Measurements from ENCODE around the gene PTPRN2. TPM values are rescaled to one million over a fixed set of nuclear protein-coding genes. Genes with fewer than 3 reads are reported as not detected.

Gene PTPRN2
- total and polyA plus RNA-seq, 2 donors (not counting 3 experiments of a cell fraction or from before 2014, with no cell fraction given) = 0.62 to 0.88 TPM

DNA sequence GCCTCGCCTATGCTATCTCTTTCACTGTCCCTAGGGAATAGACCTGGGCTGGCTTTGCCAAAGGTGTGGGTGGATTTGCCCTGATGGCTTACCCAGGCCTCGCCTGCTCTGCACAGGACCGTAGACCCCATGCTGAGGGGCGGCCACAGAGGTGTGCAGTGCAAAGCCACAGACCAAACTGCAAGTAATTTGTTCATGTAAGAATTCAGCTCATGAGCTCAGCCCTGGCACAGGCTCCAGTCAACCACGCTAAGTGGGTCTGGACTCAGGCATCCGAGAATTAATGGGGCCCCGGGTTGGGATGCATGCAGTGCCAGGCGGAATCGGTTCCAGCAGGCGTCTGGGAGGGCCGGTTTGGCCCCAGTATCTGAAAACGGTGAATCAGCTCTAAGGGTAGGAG lies 805.6 kb downstream of the PTPRN2 start:
- peaks cover 10% of the 10 kb centered on the region for H3K9me3 ChIP-seq (replicated peaks; ENCODE audit: control insufficient read depth, insufficient read depth, low read length)
- no peaks in the 10 kb centered on the region for H3K27me3 ChIP-seq (ENCODE audit: control insufficient read depth in 2 of 2, insufficient read depth in 2 of 2, low read length in 2 of 2)
- H3K9me1 ChIP-seq (replicated peaks; ENCODE audit: control insufficient read depth, extremely low read depth, insufficient read depth, low read length) = no peaks in the 10 kb centered on the region
- H3K36me3 ChIP-seq (ENCODE audit: control insufficient read depth in 2 of 2, extremely low read depth in 1 of 2, insufficient read depth in 2 of 2, low read length in 2 of 2) = no peaks in the 10 kb centered on the region
- H3K4me2 ChIP-seq (ENCODE audit: insufficient read depth, low read length) = no peak overlapping the region
- H3K27ac ChIP-seq (ENCODE audit: insufficient read depth, low read depth, low read length) = no peak overlapping the region
- H3K9ac ChIP-seq (replicated peaks; ENCODE audit: extremely low read depth, insufficient read depth, low read length) = no peak overlapping the region
- no peaks in the 10 kb centered on the region for H3K4me1 ChIP-seq (ENCODE audit: control insufficient read depth, extremely low read depth, insufficient read depth, low read length)
- no peaks in the 10 kb centered on the region for H4K20me1 ChIP-seq (replicated peaks; ENCODE audit: control insufficient read depth, extremely low read depth, insufficient read depth, low read length)
- dilution Hi-C loops (cut with MboI; ENCODE audit: extremely low pct_ligation_motif_present, low sequenced_read_pairs) = no loop called here
- POLR2A ChIA-PET = no interaction called here
- no peak overlapping the region for H3K4me3 ChIP-seq (replicated peaks in 1 of 3; ENCODE audit: insufficient read depth in 1 of 3, low read depth in 1 of 3, low read length in 3 of 3)
- FAIRE-seq = no peak
- CTCF ChIA-PET = no interaction called here
- BruUV-seq (replicated peaks) = no TSS peak
- H3K79me2 ChIP-seq (ENCODE audit: control insufficient read depth, insufficient read depth, low read length) = no peaks in the 10 kb centered on the region
- intact Hi-C loops (cut with micrococcal nuclease) = no loop called here
- H2AFZ ChIP-seq (ENCODE audit: low read depth, low read length) = no peak overlapping the region
- DNase-seq (ENCODE audit: low read depth, low spot score) = no peak
- TF ChIP-seq POLR2AphosphoS5 (IDR thresholded peaks at IDR 0.05; ENCODE audit: insufficient read depth, low read depth, low read length) = no peak
- no peak for TF ChIP-seq EZH2 (IDR thresholded peaks at IDR 0.05; ENCODE audit: borderline replicate concordance, low read depth, low read length, severe bottlenecking)
- no peak for TF ChIP-seq JUN (IDR thresholded peaks at IDR 0.05; ENCODE audit: borderline replicate concordance, insufficient read depth, insufficient read length, low read depth)
- TF ChIP-seq, protein P1, sequence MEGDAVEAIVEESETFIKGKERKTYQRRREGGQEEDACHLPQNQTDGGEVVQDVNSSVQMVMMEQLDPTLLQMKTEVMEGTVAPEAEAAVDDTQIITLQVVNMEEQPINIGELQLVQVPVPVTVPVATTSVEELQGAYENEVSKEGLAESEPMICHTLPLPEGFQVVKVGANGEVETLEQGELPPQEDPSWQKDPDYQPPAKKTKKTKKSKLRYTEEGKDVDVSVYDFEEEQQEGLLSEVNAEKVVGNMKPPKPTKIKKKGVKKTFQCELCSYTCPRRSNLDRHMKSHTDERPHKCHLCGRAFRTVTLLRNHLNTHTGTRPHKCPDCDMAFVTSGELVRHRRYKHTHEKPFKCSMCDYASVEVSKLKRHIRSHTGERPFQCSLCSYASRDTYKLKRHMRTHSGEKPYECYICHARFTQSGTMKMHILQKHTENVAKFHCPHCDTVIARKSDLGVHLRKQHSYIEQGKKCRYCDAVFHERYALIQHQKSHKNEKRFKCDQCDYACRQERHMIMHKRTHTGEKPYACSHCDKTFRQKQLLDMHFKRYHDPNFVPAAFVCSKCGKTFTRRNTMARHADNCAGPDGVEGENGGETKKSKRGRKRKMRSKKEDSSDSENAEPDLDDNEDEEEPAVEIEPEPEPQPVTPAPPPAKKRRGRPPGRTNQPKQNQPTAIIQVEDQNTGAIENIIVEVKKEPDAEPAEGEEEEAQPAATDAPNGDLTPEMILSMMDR (IDR thresholded peaks at IDR 0.05; ENCODE audit: extremely low read depth in 1 of 2, insufficient read depth in 1 of 2, low read depth in 1 of 2, low read length in 2 of 2) = no peak
- TF ChIP-seq, protein P2, sequence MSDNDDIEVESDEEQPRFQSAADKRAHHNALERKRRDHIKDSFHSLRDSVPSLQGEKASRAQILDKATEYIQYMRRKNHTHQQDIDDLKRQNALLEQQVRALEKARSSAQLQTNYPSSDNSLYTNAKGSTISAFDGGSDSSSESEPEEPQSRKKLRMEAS (IDR thresholded peaks at IDR 0.05; ENCODE audit: insufficient read depth, insufficient read length) = no peak
- TF ChIP-seq POLR2A (IDR thresholded peaks at IDR 0.05; ENCODE audit: low read depth, low read length) = no peak

DNA sequence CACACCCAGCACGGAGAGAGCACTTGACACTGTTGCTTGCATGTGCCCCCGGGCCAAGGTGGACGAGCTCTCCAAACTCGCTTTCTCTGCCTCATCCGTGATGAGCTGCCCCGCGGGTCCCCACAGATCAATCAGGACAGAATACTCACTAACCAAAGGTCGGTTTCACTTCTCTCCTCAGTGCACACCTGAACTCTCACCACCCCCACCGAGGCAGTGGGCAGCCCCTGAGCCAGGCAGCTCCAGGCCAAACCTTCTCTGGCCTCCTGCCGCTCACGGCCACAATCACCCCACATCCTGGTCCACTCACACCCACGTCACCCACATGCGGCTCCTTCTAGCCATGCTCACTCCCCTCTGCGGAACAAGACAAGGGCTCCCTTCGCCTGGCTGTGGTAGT lies 806.9 kb downstream of the PTPRN2 start:
- Histone ChIP-seq H3K9me1 (replicated peaks; ENCODE audit: control insufficient read depth, extremely low read depth, insufficient read depth, low read length) (no peaks in the 10 kb centered on the region), H3K27ac (ENCODE audit: insufficient read depth, low read depth, low read length) (no peak overlapping the region), H3K4me3 (replicated peaks in 1 of 3; ENCODE audit: insufficient read depth in 1 of 3, low read depth in 1 of 3, low read length in 3 of 3) (no peak overlapping the region), H3K36me3 (ENCODE audit: control insufficient read depth in 2 of 2, extremely low read depth in 1 of 2, insufficient read depth in 2 of 2, low read length in 2 of 2) (no peaks in the 10 kb centered on the region), H2AFZ (ENCODE audit: low read depth, low read length) (no peak overlapping the region), H3K9ac (replicated peaks; ENCODE audit: extremely low read depth, insufficient read depth, low read length) (no peak overlapping the region), H3K4me1 (ENCODE audit: control insufficient read depth, extremely low read depth, insufficient read depth, low read length) (no peaks in the 10 kb centered on the region), H3K27me3 (ENCODE audit: control insufficient read depth in 2 of 2, insufficient read depth in 2 of 2, low read length in 2 of 2) (no peaks in the 10 kb centered on the region), H3K9me3 (replicated peaks; ENCODE audit: control insufficient read depth, insufficient read depth, low read length) (peaks cover 7% of the 10 kb centered on the region), H3K4me2 (ENCODE audit: insufficient read depth, low read length) (no peak overlapping the region), H3K79me2 (ENCODE audit: control insufficient read depth, insufficient read depth, low read length) (no peaks in the 10 kb centered on the region), H4K20me1 (replicated peaks; ENCODE audit: control insufficient read depth, extremely low read depth, insufficient read depth, low read length) (no peaks in the 10 kb centered on the region)
- intact Hi-C loops (cut with micrococcal nuclease) = no loop called here
- dilution Hi-C loops (cut with MboI; ENCODE audit: extremely low pct_ligation_motif_present, low sequenced_read_pairs) = no loop called here
- TF ChIP-seq, protein P1 (IDR thresholded peaks at IDR 0.05; ENCODE audit: extremely low read depth in 1 of 2, insufficient read depth in 1 of 2, low read depth in 1 of 2, low read length in 2 of 2) = no peak
- no peak for TF ChIP-seq EZH2 (IDR thresholded peaks at IDR 0.05; ENCODE audit: borderline replicate concordance, low read depth, low read length, severe bottlenecking)
- no peak for TF ChIP-seq MYC (IDR thresholded peaks at IDR 0.05; ENCODE audit: low read depth, low read length)
- no peak for TF ChIP-seq POLR2A (IDR thresholded peaks at IDR 0.05; ENCODE audit: low read depth, low read length)
- no peak for TF ChIP-seq FOS (IDR thresholded peaks at IDR 0.05; ENCODE audit: borderline replicate concordance, insufficient read depth, low read length)
- no peak for TF ChIP-seq JUN (IDR thresholded peaks at IDR 0.05; ENCODE audit: borderline replicate concordance, insufficient read depth, insufficient read length, low read depth)
- no peak for TF ChIP-seq POLR2AphosphoS5 (IDR thresholded peaks at IDR 0.05; ENCODE audit: insufficient read depth, low read depth, low read length)
- TF ChIP-seq, protein P2 (IDR thresholded peaks at IDR 0.05; ENCODE audit: insufficient read depth, insufficient read length) = no peak
- CTCF ChIA-PET = no interaction called here
- DNase-seq (ENCODE audit: low read depth, low spot score) (no peak), FAIRE-seq (no peak)
- BruUV-seq (replicated peaks) = no TSS peak
- POLR2A ChIA-PET = no interaction called here

Data from endothelial cell of umbilical vein (primary cell).